ENCODE results near the gene ARHGAP45.
"Not testable (repeated sequence)": the region's sequence is repeated elsewhere in the genome, so short reads cannot be mapped to it uniquely, and the experiment has no call there.

ARHGAP45 gene

GRCh38 chr19:1114728-1115127, 47.8 kb downstream of the ARHGAP45 start:
- peaks cover 18% of the 10 kb centered on the region for H3K79me1 ChIP-seq (replicated peaks; ENCODE audit: low read length, poor library complexity, severe bottlenecking)
- H2BK120ac ChIP-seq (ENCODE audit: low read depth, low read length); H4K8ac ChIP-seq (ENCODE audit: low read length); H4K91ac ChIP-seq (ENCODE audit: low read length); H3K18ac ChIP-seq (ENCODE audit: low read depth in 1 of 2, low read length in 2 of 2); H3K27me3 ChIP-seq (ENCODE audit: control insufficient read depth in 1 of 2, insufficient read depth in 1 of 2, low read length in 2 of 2); H3K9ac ChIP-seq (ENCODE audit: low read length); H3K14ac ChIP-seq (ENCODE audit: low read length in 2 of 2); H3K4me2 ChIP-seq (ENCODE audit: low read length, poor library complexity, severe bottlenecking); H3K4me3 ChIP-seq (ENCODE audit: insufficient read depth in 1 of 2, low read depth in 1 of 2, low read length in 2 of 2); H3K23ac ChIP-seq (ENCODE audit: low read length in 2 of 2); H3K27ac ChIP-seq (ENCODE audit: low read length, poor library complexity, severe bottlenecking); DNase-seq; H2AFZ ChIP-seq (ENCODE audit: low read depth, low read length); H2BK5ac ChIP-seq (ENCODE audit: low read depth, low read length, poor library complexity, severe bottlenecking); H3K9me3 ChIP-seq (ENCODE audit: control insufficient read depth, low read length); H2BK12ac ChIP-seq (ENCODE audit: low read length in 2 of 2); H2BK15ac ChIP-seq (ENCODE audit: low read depth, poor library complexity, severe bottlenecking); H3K4ac ChIP-seq (ENCODE audit: low read depth in 1 of 2, low read length in 2 of 2); H2AK5ac ChIP-seq (ENCODE audit: low read length, severe bottlenecking): not testable (repeated sequence)
- peaks cover 79 to 92% of the 10 kb centered on the region in 2 experiments for H3K36me3 ChIP-seq (ENCODE audit: control insufficient read depth in 1 of 2, insufficient read depth in 2 of 2, low read depth in 1 of 2, low read length in 2 of 2)
- peaks cover 23% of the 10 kb centered on the region for H3K4me1 ChIP-seq (ENCODE audit: control insufficient read depth, insufficient read depth, low read depth, low read length)
- 94% methylated on average over 8 of the region's 9 CpGs for WGBS

DNA sequence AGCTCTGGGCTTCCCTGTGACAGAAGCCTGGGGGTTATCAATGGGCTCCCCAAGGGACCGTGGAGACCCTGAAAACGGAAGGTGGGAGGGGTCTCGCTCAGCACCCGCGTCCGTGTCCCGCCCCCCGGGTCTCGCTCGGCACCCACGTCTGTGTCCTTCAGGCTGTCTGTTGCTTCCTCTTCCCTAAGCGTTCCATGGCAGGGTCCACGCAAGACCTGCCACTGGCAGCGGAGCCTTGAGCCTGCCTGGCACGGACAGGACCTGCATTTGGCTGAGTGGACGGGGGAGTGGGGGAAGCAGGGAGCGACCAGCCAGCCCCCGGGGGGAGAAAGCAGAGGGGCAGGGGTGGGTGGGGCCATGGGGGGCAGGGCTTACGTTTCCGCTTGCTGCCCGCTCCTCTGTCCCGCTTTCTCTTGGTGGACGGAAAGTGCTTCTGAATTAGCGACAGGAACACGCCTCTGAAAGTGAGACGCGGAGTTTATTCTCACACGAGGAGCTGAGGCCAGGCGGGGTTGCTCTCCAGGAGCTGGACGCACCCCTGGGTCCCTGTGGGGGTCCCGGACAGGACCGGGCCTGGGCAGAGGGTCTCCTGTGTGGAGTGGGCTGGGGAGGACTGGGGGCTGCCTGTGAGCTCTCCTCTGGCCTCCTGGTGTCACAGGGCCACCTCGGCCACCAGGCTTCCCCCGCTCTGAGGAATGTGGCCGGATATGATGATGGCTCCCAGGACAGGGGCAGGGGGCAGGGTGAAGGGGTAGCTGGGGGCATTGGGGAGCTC, 48.9 kb downstream of the ARHGAP45 start:
- 89% methylated on average over 35 of the region's 35 CpGs for WGBS
- H3K36me3 ChIP-seq (ENCODE audit: control insufficient read depth in 1 of 2, insufficient read depth in 2 of 2, low read depth in 1 of 2, low read length in 2 of 2), result peaks cover 80 to 92% of the 10 kb centered on the region in 2 experiments
- H3K4me3 ChIP-seq (ENCODE audit: insufficient read depth in 1 of 2, low read depth in 1 of 2, low read length in 2 of 2), result no peak overlapping the region
- no peak overlapping the region for H3K18ac ChIP-seq (ENCODE audit: low read depth in 1 of 2, low read length in 2 of 2)
- H2AK5ac ChIP-seq (ENCODE audit: low read length, severe bottlenecking), result no peak overlapping the region
- no peak overlapping the region for H3K4me2 ChIP-seq (ENCODE audit: low read length, poor library complexity, severe bottlenecking)
- H3K27me3 ChIP-seq (ENCODE audit: control insufficient read depth in 1 of 2, insufficient read depth in 1 of 2, low read length in 2 of 2), result no peaks in the 10 kb centered on the region
- no peak overlapping the region for H2BK5ac ChIP-seq (ENCODE audit: low read depth, low read length, poor library complexity, severe bottlenecking)
- H3K9ac ChIP-seq (ENCODE audit: low read length), result no peak overlapping the region
- no peak overlapping the region for H4K8ac ChIP-seq (ENCODE audit: low read length)
- H3K4me1 ChIP-seq (ENCODE audit: control insufficient read depth, insufficient read depth, low read depth, low read length), result peaks cover 21% of the 10 kb centered on the region
- H3K4ac ChIP-seq (ENCODE audit: low read depth in 1 of 2, low read length in 2 of 2), result no peak overlapping the region
- H3K27ac ChIP-seq (ENCODE audit: low read length, poor library complexity, severe bottlenecking), result no peak overlapping the region
- no peaks in the 10 kb centered on the region for H3K9me3 ChIP-seq (ENCODE audit: control insufficient read depth, low read length)
- no peak overlapping the region for H2BK120ac ChIP-seq (ENCODE audit: low read depth, low read length)
- H2AFZ ChIP-seq (ENCODE audit: low read depth, low read length), result no peak overlapping the region
- H4K91ac ChIP-seq (ENCODE audit: low read length), result no peak overlapping the region
- H3K23ac ChIP-seq (ENCODE audit: low read length in 2 of 2), result no peak overlapping the region
- no peak overlapping the region for H2BK12ac ChIP-seq (ENCODE audit: low read length in 2 of 2)
- no peak overlapping the region for H3K14ac ChIP-seq (ENCODE audit: low read length in 2 of 2)
- no peak overlapping the region for H2BK15ac ChIP-seq (ENCODE audit: low read depth, poor library complexity, severe bottlenecking)
- DNase-seq, result no peak
- peaks cover 22% of the 10 kb centered on the region for H3K79me1 ChIP-seq (replicated peaks; ENCODE audit: low read length, poor library complexity, severe bottlenecking)

- Histone ChIP-seq H2BK12ac (ENCODE audit: low read length in 2 of 2) (no peak overlapping the region), H3K18ac (ENCODE audit: low read depth in 1 of 2, low read length in 2 of 2) (no peak overlapping the region), H3K4me2 (ENCODE audit: low read length, poor library complexity, severe bottlenecking) (no peak overlapping the region), H2AFZ (ENCODE audit: low read depth, low read length) (no peak overlapping the region), H3K14ac (ENCODE audit: low read length in 2 of 2) (no peak overlapping the region), H3K23ac (ENCODE audit: low read length in 2 of 2) (no peak overlapping the region), H3K9me3 (ENCODE audit: control insufficient read depth, low read length) (no peaks in the 10 kb centered on the region), H3K4me3 (ENCODE audit: insufficient read depth in 1 of 2, low read depth in 1 of 2, low read length in 2 of 2) (no peak overlapping the region), H3K4ac (ENCODE audit: low read depth in 1 of 2, low read length in 2 of 2) (no peak overlapping the region), H3K9ac (ENCODE audit: low read length) (no peak overlapping the region), H2BK120ac (ENCODE audit: low read depth, low read length) (no peak overlapping the region), H2BK5ac (ENCODE audit: low read depth, low read length, poor library complexity, severe bottlenecking) (no peak overlapping the region), H3K36me3 (ENCODE audit: control insufficient read depth in 1 of 2, insufficient read depth in 2 of 2, low read depth in 1 of 2, low read length in 2 of 2) (peaks cover 85 to 92% of the 10 kb centered on the region in 2 experiments), H3K79me1 (replicated peaks; ENCODE audit: low read length, poor library complexity, severe bottlenecking) (peaks cover 28% of the 10 kb centered on the region), H2BK15ac (ENCODE audit: low read depth, poor library complexity, severe bottlenecking) (no peak overlapping the region), H4K8ac (ENCODE audit: low read length) (no peak overlapping the region), H3K27me3 (ENCODE audit: control insufficient read depth in 1 of 2, insufficient read depth in 1 of 2, low read length in 2 of 2) (no peaks in the 10 kb centered on the region), H2AK5ac (ENCODE audit: low read length, severe bottlenecking) (no peak overlapping the region), H4K91ac (ENCODE audit: low read length) (no peak overlapping the region), H3K4me1 (ENCODE audit: control insufficient read depth, insufficient read depth, low read depth, low read length) (peaks cover 19% of the 10 kb centered on the region), H3K27ac (ENCODE audit: low read length, poor library complexity, severe bottlenecking) (no peak overlapping the region)
- no peak for DNase-seq
- WGBS, result 96% methylated on average over 52 of the region's 52 CpGs
Measured at GRCh38 chr19:1116726-1117581, 50.0 kb downstream of the ARHGAP45 start.

GRCh38 chr19:1117654-1118053, 50.7 kb downstream of the ARHGAP45 start:
- no peak for DNase-seq
- H3K4me3 ChIP-seq (ENCODE audit: insufficient read depth in 1 of 2, low read depth in 1 of 2, low read length in 2 of 2), result no peak overlapping the region
- no peak overlapping the region for H3K27ac ChIP-seq (ENCODE audit: low read length, poor library complexity, severe bottlenecking)
- no peak overlapping the region for H2BK120ac ChIP-seq (ENCODE audit: low read depth, low read length)
- no peak overlapping the region for H3K4me2 ChIP-seq (ENCODE audit: low read length, poor library complexity, severe bottlenecking)
- peaks cover 33% of the 10 kb centered on the region for H3K79me1 ChIP-seq (replicated peaks; ENCODE audit: low read length, poor library complexity, severe bottlenecking)
- no peaks in the 10 kb centered on the region for H3K27me3 ChIP-seq (ENCODE audit: control insufficient read depth in 1 of 2, insufficient read depth in 1 of 2, low read length in 2 of 2)
- H3K18ac ChIP-seq (ENCODE audit: low read depth in 1 of 2, low read length in 2 of 2), result no peak overlapping the region
- WGBS, result 98% methylated on average over 16 of the region's 16 CpGs
- H3K4me1 ChIP-seq (ENCODE audit: control insufficient read depth, insufficient read depth, low read depth, low read length), result peaks cover 20% of the 10 kb centered on the region
- H2AFZ ChIP-seq (ENCODE audit: low read depth, low read length), result no peak overlapping the region
- peaks cover 87 to 92% of the 10 kb centered on the region in 2 experiments for H3K36me3 ChIP-seq (ENCODE audit: control insufficient read depth in 1 of 2, insufficient read depth in 2 of 2, low read depth in 1 of 2, low read length in 2 of 2)
- H2AK5ac ChIP-seq (ENCODE audit: low read length, severe bottlenecking), result no peak overlapping the region
- no peak overlapping the region for H3K9ac ChIP-seq (ENCODE audit: low read length)
- H2BK5ac ChIP-seq (ENCODE audit: low read depth, low read length, poor library complexity, severe bottlenecking), result no peak overlapping the region
- no peak overlapping the region for H3K4ac ChIP-seq (ENCODE audit: low read depth in 1 of 2, low read length in 2 of 2)
- no peak overlapping the region for H2BK15ac ChIP-seq (ENCODE audit: low read depth, poor library complexity, severe bottlenecking)
- no peaks in the 10 kb centered on the region for H3K9me3 ChIP-seq (ENCODE audit: control insufficient read depth, low read length)
- no peak overlapping the region for H4K8ac ChIP-seq (ENCODE audit: low read length)
- no peak overlapping the region for H3K23ac ChIP-seq (ENCODE audit: low read length in 2 of 2)
- H4K91ac ChIP-seq (ENCODE audit: low read length), result no peak overlapping the region
- no peak overlapping the region for H3K14ac ChIP-seq (ENCODE audit: low read length in 2 of 2)
- no peak overlapping the region for H2BK12ac ChIP-seq (ENCODE audit: low read length in 2 of 2)

Data from mesenchymal stem cell (in vitro differentiated cells and primary cell).